ENCODE data around the gene TUBB4A. TPM values are rescaled to one million over a fixed set of nuclear protein-coding genes. Genes with fewer than 3 reads are reported as not detected.

Gene TUBB4A
- total RNA-seq, 6 experiments from 2014 or later = not detected

DNA sequence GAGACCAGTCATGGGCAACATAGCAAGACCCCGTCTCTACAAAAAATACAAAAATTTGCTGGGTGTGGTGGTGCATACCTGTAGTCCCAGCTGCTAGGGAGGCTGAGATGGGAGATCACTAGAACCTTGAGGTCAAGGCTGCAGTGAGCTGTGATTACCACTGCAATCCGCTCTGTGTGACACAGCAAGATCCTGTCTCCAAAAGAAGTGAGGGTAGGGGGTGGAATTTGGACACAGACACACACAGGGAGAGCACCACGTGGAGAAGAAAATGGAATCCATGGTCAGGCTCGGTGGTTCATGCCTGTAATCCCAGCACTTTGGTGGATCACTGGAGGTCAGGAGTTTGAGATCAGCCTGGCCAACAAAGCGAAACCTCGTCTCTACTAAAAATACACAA, 37.4 kb upstream of the TUBB4A start:
- no peak overlapping the region for H3K4me3 Mint-ChIP-seq
- peaks cover 8% of the 10 kb centered on the region; the same call in 1 of the 2 replicates for H3K36me3 Mint-ChIP-seq (ENCODE audit: low read depth)
- no peaks in the 10 kb centered on the region for H3K4me1 Mint-ChIP-seq (ENCODE audit: low read depth)
- H3K9me3 Mint-ChIP-seq = no peaks in the 10 kb centered on the region; the same call in 1 of the 2 replicates
- TF ChIP-seq, protein P1, sequence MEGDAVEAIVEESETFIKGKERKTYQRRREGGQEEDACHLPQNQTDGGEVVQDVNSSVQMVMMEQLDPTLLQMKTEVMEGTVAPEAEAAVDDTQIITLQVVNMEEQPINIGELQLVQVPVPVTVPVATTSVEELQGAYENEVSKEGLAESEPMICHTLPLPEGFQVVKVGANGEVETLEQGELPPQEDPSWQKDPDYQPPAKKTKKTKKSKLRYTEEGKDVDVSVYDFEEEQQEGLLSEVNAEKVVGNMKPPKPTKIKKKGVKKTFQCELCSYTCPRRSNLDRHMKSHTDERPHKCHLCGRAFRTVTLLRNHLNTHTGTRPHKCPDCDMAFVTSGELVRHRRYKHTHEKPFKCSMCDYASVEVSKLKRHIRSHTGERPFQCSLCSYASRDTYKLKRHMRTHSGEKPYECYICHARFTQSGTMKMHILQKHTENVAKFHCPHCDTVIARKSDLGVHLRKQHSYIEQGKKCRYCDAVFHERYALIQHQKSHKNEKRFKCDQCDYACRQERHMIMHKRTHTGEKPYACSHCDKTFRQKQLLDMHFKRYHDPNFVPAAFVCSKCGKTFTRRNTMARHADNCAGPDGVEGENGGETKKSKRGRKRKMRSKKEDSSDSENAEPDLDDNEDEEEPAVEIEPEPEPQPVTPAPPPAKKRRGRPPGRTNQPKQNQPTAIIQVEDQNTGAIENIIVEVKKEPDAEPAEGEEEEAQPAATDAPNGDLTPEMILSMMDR (IDR thresholded peaks at IDR 0.05) = no peak
- H3K27me3 Mint-ChIP-seq (ENCODE audit: insufficient read depth) = peaks cover 17% of the 10 kb centered on the region
- no peak for DNase-seq
- no peak overlapping the region for H3K27ac Mint-ChIP-seq

DNA sequence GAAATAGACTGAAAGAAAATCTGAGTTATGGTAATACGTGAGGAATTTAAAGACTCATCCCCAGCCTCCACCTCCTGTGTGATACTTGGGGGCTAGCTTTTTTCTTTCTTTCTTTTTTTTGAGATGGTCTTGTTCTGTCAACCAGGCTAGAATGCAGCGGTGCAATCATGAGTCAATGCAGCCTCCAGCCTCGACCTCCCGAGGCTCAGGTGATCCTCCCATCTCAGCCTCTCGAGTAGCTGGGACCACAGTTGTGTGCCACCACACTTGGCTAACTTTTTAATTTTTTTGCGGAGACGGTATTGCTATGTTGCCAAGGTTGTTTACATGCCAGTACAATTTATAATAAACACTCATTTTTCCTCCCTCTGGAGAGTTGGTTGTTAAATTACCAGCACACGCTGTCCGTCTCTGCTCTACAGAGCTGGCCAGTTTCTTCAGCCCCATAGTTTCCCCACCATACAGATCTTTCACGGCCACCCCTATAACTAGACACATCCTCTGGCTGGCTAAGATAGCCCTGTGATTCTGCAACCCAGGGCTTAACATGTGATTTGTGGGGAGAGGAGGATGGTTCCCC, 33.5 kb upstream of the TUBB4A start:
- no peak for DNase-seq
- Mint-ChIP-seq H3K27me3 (ENCODE audit: insufficient read depth) (peaks cover 4% of the 10 kb centered on the region), H3K9me3 (peaks cover 6% of the 10 kb centered on the region), H3K27ac (no peak overlapping the region), H3K4me3 (no peak overlapping the region), H3K4me1 (ENCODE audit: low read depth) (peaks cover 9% of the 10 kb centered on the region), H3K36me3 (ENCODE audit: low read depth) (peaks cover 15% of the 10 kb centered on the region)
- TF ChIP-seq, protein P1 (IDR thresholded peaks at IDR 0.05) = no peak

DNA sequence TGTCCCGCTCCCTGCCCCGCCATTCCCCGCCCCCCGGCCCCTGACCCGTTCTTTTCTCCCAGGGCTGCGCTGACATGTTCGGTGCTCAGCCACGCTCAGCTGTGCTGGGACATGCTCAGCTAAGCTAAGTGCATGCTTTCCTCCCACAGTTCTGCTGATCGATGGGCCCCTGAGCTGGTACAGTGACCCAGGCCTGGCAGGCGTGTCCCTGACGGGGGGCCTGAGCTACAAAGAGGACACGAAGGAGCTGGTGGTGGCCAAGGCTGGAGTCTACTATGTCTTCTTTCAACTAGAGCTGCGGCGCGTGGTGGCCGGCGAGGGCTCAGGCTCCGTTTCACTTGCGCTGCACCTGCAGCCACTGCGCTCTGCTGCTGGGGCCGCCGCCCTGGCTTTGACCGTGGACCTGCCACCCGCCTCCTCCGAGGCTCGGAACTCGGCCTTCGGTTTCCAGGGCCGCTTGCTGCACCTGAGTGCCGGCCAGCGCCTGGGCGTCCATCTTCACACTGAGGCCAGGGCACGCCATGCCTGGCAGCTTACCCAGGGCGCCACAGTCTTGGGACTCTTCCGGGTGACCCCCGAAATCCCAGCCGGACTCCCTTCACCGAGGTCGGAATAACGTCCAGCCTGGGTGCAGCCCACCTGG, 32.5 kb upstream of the TUBB4A start:
- DNase-seq = no peak
- no peak overlapping the region for H3K4me3 Mint-ChIP-seq
- TF ChIP-seq, protein P1 (IDR thresholded peaks at IDR 0.05) = no peak
- peaks cover 19% of the 10 kb centered on the region for H3K4me1 Mint-ChIP-seq (ENCODE audit: low read depth)
- H3K27me3 Mint-ChIP-seq (ENCODE audit: insufficient read depth) = peaks cover 4% of the 10 kb centered on the region
- H3K36me3 Mint-ChIP-seq (ENCODE audit: low read depth) = peaks cover 15% of the 10 kb centered on the region
- no peak overlapping the region for H3K27ac Mint-ChIP-seq
- peaks cover 6% of the 10 kb centered on the region for H3K9me3 Mint-ChIP-seq

DNA sequence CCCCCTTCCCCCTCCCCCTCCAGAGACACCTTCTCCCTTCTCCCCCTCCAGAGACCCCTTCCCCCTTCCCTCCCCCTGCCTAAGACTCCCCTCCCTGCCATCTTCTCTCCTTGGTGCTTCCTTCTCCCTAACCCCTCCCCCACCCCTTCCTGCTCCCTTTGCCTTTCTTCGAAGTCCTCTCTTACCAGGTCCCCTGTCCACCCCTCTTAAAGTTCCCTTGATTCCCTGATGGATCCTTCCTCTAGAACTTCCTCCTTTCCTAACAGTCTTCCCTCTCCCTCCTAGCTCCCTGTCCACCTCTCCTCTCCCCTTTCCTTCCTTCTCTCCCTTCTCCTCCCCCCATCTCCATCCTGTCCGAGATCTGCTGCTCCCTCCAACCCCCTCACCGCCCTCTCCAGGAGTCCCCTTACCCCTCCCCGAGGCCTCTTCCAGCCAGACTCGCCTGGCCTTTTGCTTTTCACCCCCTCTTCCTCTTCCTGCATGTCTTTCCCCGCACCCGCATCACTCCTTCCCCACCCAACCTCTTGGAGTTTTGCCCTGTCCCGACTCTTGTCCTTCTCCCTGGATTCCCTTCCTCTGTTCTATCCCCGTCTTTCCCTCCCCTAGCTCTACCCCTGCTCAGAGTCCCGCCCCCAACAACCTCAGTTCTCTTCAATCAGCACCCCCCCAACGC, 31.8 kb upstream of the TUBB4A start:
- peaks cover 6% of the 10 kb centered on the region for H3K27me3 Mint-ChIP-seq (ENCODE audit: insufficient read depth)
- H3K9me3 Mint-ChIP-seq = peaks cover 6% of the 10 kb centered on the region
- DNase-seq = no peak
- H3K4me1 Mint-ChIP-seq (ENCODE audit: low read depth) = peaks cover 23% of the 10 kb centered on the region
- H3K4me3 Mint-ChIP-seq = no peak overlapping the region; the same call in 1 of the 2 replicates
- H3K27ac Mint-ChIP-seq = no peak overlapping the region; the same call in 1 of the 2 replicates
- TF ChIP-seq, protein P1 (IDR thresholded peaks at IDR 0.05) = no peak
- H3K36me3 Mint-ChIP-seq (ENCODE audit: low read depth) = peaks cover 15% of the 10 kb centered on the region

DNA sequence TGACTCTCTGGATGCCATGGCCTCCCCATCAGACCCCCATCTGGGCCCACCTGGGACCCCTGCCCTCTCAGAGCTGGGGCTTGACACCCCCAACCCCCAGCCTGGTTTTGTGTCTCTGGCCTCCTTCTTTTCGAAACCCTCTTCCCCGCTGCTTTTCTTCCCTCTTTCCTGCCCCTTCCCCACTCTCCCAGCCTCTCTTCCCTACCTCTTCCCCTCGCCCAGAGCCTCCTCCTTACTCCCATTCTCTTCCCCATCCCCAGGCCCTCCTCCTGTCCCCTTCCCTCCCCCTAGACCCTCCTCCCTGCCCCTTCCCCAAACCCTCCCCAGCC, 30.9 kb upstream of the TUBB4A start:
- DNase-seq = no peak
- H3K4me1 Mint-ChIP-seq (ENCODE audit: low read depth) = peaks cover 23% of the 10 kb centered on the region
- peak overlapping the region; percentile 38; the same call in 1 of the 2 replicates for H3K4me3 Mint-ChIP-seq
- TF ChIP-seq, protein P1 (IDR thresholded peaks at IDR 0.05) = no peak
- H3K27me3 Mint-ChIP-seq (ENCODE audit: insufficient read depth) = peaks cover 6% of the 10 kb centered on the region
- H3K36me3 Mint-ChIP-seq (ENCODE audit: low read depth) = peaks cover 15% of the 10 kb centered on the region
- H3K27ac Mint-ChIP-seq = no peak overlapping the region
- peaks cover 6% of the 10 kb centered on the region for H3K9me3 Mint-ChIP-seq
